ENCODE measurements around the gene VEGFA. TPM values are rescaled to one million over a fixed set of nuclear protein-coding genes. Genes with fewer than 3 reads are reported as not detected.

VEGFA gene
- total RNA-seq, 4 donors from 2014 or later: 510 to 1,437 (median 630) TPM

DNA sequence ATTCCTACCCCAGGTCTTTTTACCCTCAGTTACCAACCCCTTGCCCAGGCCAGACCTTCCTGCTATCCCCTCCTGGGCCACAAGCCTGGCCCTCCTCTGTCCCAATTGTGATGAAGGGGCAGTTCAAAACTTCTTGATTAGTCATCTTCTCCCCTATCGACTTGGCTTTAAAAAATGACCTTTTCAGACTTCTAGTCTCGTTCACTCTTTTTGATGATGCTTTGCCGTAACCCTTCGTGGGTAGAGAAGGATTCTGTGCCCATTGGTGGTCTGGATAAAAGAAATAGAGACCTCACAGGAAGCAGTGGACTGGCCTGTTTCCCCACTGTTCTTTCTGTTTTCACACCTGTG lies 5.5 kb downstream of the VEGFA start:
- intact Hi-C loops (cut with DNase I): no loop called here
- Histone ChIP-seq H3K27me3 (no peaks in the 10 kb centered on the region), H3K4me1 (peaks cover 44 to 58% of the 10 kb centered on the region in 2 donors), H3K4me3 (replicated peaks in 1 of 3) (peak overlapping the region in 1 of 3 donors; percentile 83), H3K36me3 (peaks cover 53 to 67% of the 10 kb centered on the region in 2 donors), H3K27ac (peak overlapping the region; percentile 93 to 98 (median 93)), H3K9me3 (no peaks in the 10 kb centered on the region)
- TF ChIP-seq POLR2A (IDR thresholded peaks at IDR 0.05): no peak
- TF ChIP-seq, protein P1, sequence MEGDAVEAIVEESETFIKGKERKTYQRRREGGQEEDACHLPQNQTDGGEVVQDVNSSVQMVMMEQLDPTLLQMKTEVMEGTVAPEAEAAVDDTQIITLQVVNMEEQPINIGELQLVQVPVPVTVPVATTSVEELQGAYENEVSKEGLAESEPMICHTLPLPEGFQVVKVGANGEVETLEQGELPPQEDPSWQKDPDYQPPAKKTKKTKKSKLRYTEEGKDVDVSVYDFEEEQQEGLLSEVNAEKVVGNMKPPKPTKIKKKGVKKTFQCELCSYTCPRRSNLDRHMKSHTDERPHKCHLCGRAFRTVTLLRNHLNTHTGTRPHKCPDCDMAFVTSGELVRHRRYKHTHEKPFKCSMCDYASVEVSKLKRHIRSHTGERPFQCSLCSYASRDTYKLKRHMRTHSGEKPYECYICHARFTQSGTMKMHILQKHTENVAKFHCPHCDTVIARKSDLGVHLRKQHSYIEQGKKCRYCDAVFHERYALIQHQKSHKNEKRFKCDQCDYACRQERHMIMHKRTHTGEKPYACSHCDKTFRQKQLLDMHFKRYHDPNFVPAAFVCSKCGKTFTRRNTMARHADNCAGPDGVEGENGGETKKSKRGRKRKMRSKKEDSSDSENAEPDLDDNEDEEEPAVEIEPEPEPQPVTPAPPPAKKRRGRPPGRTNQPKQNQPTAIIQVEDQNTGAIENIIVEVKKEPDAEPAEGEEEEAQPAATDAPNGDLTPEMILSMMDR (IDR thresholded peaks at IDR 0.05): no peak
- no peak for DNase-seq
- WGBS, 2 donors: 40 to 41% methylated on average over 4 of the region's 4 CpGs

DNA sequence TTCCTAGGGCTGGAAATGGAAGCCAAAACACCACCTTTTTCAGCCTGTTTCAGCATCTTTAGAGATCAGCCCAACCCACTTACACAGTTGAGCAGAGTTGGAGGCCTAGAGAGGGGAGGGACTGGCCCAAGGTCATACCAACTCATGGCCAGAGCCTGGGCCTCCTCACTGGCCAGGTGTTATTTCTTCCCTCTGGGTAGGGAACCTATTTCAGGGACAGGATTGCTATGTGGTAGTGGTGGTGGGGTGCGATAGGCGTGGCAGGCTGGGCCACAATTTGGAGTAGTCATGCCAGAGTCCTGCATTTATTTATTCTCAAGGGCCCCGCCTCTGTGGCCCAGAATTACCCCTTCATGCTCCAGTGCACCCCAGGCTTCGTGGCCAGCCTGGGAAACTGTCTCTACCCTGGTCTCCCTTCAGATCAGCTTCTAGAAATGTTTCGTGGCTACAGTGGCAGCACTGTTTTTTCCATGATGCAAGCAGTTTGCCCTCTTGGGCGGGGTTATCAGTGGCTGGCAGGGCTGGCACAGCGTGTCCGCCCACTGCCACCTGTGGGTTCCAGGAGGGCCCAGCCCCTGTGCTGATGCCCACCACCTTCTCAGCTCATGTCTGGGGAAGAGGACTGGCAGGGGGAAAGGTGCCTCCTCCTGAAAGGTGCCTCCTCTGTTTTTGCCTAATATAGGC lies 6.2 kb downstream of the VEGFA start:
- no peaks in the 10 kb centered on the region for H3K9me3 ChIP-seq
- peak overlapping the region; percentile 93 to 98 (median 93) for H3K27ac ChIP-seq
- no peaks in the 10 kb centered on the region for H3K27me3 ChIP-seq
- H3K4me3 ChIP-seq (replicated peaks in 1 of 3): no peak overlapping the region
- DNase-seq: peak; percentile 63 to 77
- H3K4me1 ChIP-seq: peaks cover 44 to 64% of the 10 kb centered on the region in 2 donors
- H3K36me3 ChIP-seq: peaks cover 55 to 68% of the 10 kb centered on the region in 2 donors
- TF ChIP-seq, protein P1 (IDR thresholded peaks at IDR 0.05): no peak
- TF ChIP-seq POLR2A (IDR thresholded peaks at IDR 0.05): peak in 1 of 2 donors; percentile 46
- 25 to 46% methylated on average over 8 of the region's 8 CpGs for whole genome bisulfite sequencing, 2 donors
- intact Hi-C loops (cut with DNase I): no loop called here

DNA sequence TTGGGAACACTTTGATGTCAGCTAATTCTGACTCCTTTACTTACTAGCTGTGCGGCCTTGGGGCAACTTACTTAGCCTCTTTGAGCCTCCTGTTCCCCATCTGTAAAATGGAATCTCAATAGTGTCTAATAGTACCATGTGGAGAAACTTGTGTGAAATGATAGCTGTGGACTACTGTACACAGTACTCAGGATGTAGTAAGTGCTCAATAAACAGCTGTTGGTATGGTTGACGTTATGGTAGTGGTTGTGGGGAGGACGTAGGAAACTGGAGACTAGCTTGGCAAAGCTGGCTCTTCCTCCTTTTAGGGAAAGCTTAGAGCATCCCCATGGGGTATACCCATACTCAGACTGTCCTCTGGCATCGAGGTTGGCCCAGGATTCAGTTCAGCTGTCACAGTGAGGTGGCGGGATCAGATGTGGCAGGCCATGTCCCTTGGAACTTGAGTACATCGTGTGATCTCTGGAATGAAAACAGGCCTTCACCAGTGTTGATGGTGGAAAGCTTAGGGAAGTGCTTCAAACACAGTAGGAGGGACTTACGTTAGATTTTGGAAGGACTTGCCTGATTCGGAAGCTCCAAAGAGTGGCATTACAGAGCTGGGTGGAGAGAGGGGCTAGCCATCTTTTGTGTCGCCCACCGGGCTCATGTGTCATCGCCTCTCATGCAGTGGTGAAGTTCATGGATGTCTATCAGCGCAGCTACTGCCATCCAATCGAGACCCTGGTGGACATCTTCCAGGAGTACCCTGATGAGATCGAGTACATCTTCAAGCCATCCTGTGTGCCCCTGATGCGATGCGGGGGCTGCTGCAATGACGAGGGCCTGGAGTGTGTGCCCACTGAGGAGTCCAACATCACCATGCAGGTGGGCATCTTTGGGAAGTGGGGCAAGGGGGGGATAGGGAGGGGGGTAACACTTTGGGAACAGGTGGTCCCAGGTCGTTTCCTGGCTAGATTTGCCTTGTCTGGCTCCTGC lies 7.1 kb downstream of the VEGFA start:
- WGBS, 2 donors: 61 to 83% methylated on average over 14 to 18 of the region's 18 CpGs
- Histone ChIP-seq H3K4me3 (replicated peaks in 1 of 3) (no peak overlapping the region), H3K9me3 (no peaks in the 10 kb centered on the region), H3K4me1 (peaks cover 44 to 66% of the 10 kb centered on the region in 2 donors), H3K27me3 (no peaks in the 10 kb centered on the region), H3K36me3 (peaks cover 64 to 69% of the 10 kb centered on the region in 2 donors), H3K27ac (peak overlapping the region; percentile 47 to 98 (median 93))
- DNase-seq: peak; percentile 50 to 60
- intact Hi-C loops (cut with DNase I): no loop called here
- TF ChIP-seq, protein P1 (IDR thresholded peaks at IDR 0.05): no peak
- TF ChIP-seq POLR2A (IDR thresholded peaks at IDR 0.05): no peak

DNA sequence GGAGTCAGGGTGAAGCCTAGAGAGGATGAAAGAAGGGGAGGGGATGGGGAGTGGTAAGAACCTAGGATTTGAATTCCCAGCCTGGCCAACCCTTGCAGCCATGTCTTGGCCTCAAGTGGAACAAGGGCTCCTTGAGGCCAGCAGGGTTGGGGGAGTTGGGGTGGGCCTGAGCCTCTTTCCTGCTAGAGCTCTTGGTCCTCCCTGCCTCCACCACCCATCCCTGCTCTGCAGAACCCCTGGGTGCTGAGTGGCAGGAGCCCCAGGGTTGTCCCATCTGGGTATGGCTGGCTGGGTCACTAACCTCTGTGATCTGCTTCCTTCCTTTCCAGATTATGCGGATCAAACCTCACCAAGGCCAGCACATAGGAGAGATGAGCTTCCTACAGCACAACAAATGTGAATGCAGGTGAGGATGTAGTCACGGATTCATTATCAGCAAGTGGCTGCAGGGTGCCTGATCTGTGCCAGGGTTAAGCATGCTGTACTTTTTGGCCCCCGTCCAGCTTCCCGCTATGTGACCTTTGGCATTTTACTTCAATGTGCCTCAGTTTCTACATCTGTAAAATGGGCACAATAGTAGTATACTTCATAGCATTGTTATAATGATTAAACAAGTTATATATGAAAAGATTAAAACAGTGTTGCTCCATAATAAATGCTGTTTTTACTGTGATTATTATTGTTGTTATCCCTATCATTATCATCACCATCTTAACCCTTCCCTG lies 8.3 kb downstream of the VEGFA start:
- H3K9me3 ChIP-seq: no peaks in the 10 kb centered on the region
- peaks cover 44 to 66% of the 10 kb centered on the region in 2 donors for H3K4me1 ChIP-seq
- H3K4me3 ChIP-seq (replicated peaks in 1 of 3): no peak overlapping the region
- 58 to 65% methylated on average over 4 of the region's 4 CpGs for WGBS, 2 donors
- DNase-seq: peak in 1 of 2 donors; percentile 18
- intact Hi-C loops (cut with DNase I): no loop called here
- H3K27me3 ChIP-seq: no peaks in the 10 kb centered on the region
- no peak for TF ChIP-seq POLR2A (IDR thresholded peaks at IDR 0.05)
- TF ChIP-seq, protein P1 (IDR thresholded peaks at IDR 0.05): no peak
- peaks cover 72 to 76% of the 10 kb centered on the region in 2 donors for H3K36me3 ChIP-seq
- peak overlapping the region in 2 of 3 donors; percentile 82 to 93 for H3K27ac ChIP-seq
